Ammon's horn (tissue), 1 donor: ENCODE measurements around the gene TRIM41.

ENCODE experiments used
- DNase-seq: peaks from one replicate; pipeline ENCODE4 v3.0.0-alpha.2; 2016; ENCODE audit warnings: low spot score

Gene TRIM41

DNA sequence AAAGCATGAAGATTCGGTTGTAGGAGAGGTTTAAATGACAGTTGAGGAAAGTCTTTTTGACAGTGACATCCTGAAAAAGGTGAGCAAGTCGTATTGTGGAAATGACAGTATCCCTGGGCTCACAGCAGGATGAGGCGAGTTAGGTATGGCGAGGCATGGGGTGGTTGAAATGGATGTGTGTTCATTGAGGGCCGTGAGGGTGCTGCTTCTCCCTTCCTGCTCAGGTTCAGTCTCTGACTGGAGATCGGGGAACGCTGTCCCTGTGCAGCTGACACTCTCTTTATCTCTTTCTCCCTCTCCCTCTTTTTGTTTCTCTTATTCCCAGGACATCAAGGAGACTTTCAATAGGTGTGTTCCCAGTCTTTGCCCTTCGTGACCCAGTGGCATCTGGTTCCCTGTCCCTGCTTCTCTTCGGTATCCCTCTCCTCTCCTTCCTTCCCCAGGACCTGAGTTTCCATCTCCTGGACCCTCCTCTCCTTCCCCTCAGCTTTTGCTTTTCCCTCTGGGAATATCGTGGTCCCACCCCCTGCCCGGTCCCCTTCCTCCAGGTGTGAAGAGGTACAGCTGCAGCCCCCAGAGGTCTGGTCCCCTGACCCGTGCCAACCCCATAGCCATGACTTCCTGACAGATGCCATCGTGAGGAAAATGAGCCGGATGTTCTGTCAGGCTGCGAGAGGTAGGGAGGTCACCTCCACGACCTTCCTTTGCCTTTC lies 10.2 kb downstream of the TRIM41 start:
- DNase-seq = no peak

DNA sequence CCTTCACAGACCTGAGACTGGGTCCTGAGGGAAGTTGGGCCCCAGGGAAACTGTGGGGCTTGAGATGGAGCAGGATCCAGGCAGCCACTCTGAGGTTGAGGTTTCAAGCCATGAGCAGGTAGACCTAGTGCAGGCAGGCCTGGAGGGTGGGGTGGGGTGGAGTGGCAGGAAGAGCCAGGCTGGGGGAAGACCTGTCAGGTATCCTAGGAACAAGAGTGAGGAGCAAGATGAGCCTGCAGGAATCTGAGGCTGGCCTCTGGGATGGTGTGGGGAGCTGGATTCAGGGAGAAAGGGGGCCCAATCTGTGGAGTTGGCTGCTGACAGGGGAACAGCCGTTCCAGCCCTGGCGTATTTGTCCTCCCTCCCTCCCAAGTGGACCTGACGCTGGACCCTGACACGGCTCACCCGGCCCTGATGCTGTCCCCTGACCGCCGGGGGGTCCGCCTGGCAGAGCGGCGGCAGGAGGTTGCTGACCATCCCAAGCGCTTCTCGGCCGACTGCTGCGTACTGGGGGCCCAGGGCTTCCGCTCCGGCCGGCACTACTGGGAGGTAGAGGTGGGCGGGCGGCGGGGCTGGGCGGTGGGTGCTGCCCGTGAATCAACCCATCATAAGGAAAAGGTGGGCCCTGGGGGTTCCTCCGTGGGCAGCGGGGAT lies 10.8 kb downstream of the TRIM41 start:
- no peak for DNase-seq

DNA sequence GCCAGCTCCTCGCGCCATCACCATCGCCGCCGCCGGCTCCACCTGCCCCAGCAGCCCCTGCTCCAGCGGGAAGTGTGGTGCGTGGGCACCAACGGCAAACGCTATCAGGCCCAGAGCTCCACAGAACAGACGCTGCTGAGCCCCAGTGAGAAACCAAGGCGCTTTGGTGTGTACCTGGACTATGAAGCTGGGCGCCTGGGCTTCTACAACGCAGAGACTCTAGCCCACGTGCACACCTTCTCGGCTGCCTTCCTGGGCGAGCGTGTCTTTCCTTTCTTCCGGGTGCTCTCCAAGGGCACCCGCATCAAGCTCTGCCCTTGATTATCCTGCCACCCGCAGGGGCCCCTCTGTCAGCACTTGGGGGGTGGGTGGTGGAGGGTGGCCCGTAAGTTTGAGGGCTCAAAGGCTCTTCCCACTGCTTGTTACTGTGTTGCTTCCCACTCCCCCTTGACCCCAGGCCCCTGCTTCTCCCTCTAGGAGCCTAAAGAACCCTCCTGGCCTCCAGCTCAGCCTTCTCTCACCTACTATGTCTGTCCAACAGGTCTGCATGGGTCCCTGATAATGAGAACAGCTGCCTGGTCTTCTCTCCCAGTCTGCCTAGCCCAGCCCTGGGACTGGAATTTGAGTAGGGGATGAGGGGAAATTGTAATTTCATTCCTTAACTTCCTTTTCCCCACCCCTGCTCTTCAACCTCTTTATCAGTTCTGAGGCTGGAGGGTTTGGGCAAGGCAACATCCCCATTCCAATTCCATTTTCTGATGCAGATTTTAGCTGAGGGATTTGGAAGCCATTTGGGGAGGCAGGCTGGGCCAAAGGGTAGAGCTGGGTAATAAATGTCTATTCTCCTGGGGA lies 11.6 kb downstream of the TRIM41 start:
- DNase-seq = no peak

DNA sequence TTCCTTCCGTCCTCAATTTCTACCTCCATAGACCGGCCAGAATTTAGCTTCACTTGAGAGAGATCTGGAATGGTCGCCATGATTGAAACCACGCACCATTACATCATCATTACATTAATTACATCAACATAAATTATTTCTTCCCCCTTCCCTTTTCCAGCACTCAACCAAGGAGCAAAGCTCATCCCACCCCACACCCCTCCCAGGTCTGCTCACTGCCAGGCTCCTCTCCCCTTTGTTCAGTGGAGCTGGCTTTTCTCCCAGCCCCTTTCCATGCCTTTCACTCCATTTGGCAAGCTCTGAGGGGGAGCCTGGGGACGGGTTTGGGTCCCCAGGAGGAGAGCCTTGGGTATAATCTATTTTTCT lies 12.2 kb downstream of the TRIM41 start:
- DNase-seq = no peak

GRCh38 chr5:181235689-181236366 lies 12.7 kb downstream of the TRIM41 start:
- DNase-seq = no peak

- DNase-seq = no peak
Observed at GRCh38 chr5:181236471-181236870, 13.4 kb downstream of the TRIM41 start.

DNA sequence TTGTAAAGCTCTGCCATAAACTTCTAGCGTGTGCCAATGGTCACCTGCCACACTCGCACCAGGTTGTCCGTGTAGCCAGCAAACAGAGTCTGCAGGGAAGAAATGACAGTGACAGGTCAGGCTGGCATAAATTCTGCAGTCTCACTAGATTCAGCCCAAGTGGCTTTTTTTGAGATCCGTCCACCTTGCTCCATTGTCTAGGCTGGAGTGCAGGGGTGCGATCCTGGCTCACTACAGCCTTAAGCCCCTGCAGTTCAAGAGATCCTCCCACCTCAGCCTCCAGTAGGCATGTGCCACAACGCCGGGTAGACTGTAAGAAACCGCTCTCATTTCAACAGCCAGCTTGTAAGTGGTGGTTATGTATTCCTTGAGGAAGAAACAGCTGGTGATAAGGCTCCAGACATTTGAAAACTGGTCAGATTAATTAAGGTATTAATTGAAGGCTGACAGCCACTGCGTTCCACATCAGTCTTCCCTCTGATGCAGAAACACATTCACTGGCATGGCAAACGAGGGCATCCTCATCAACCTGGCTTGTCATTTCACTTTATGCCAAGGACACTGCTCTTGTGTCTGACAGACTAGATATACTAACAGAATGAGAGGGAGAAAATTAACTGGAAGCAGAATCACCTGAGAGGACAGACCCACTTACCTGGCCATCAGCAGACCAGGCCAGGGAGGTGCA lies 14.0 kb downstream of the TRIM41 start:
- no peak for DNase-seq

- no peak for DNase-seq
Observed at GRCh38 chr5:181237729-181238385, 14.8 kb downstream of the TRIM41 start.

GRCh38 chr5:181239062-181239663 lies 16.1 kb downstream of the TRIM41 start:
- DNase-seq = no peak

DNA sequence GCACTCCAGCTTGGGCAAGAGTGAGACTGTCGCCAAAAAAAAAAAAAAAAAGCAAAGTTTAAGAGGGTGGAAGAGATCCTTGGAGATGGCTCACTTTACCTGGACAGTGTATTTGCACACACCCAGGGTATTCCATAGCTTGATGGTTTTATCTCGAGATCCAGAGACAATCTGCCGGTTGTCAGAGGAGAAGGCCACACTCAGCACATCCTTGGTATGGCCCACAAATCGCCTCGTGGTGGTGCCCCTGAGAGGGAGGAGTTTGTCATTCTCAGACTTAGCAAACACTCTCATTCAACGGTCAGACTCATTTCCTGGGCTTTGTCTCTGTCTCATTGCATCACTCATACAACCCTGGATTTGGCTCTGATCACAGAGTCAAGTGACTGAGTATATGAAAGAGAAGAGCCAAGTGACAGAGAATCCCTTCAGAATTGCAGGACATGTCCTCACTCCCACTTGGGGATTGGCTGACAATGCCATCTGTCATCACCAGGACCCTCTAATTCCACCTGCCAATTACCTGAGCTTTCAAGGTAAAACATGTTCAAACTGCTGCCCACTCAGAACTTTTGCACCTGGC lies 18.4 kb downstream of the TRIM41 start:
- DNase-seq = no peak

DNA sequence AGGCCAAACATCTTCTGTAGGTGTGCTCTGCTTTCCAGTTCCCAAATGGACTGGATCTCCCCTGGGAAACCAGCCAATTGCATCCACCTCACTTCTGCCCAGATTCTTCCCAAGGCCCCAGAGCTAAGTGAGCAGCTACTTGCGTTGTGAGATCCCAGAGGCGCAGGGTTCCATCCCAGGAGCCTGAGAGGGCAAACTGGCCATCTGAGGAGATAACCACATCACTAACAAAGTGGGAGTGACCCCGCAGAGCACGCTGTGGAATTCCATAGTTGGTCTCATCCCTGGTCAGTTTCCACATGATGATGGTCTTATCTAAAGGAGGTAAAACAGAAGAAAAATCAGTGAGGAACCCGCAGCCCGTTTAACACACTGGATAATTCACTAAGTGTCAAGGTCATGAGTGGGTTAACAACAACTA lies 19.0 kb downstream of the TRIM41 start:
- DNase-seq = no peak

DNA sequence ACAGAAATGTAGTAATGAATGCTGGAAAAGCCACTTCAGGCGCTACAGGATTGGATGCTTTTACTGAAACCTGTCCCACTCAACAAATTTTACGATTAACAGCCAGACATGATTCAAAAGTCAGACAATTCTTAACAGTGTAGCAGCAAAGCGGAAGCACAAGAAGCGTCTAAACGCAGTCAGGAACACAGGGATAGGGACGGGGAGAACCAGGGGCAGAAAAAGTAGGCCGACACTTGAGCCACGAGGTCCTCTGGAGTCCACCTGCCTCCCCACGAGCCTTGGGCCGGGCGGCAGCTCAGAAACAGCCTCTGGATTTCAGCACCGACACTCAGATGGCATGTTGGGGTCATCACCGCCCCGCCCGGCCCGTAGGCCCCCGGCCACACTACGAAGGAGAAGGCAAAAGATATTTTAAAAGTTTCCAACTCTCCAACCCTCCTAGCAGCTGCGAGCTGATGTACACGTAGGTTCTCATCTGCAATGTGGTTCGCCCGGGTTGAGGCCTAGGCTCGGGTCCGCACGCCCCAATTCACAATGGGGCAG lies 20.0 kb downstream of the TRIM41 start:
- DNase-seq = no peak

- DNase-seq = peak; percentile 92
Observed at GRCh38 chr5:181243564-181244343, 20.7 kb downstream of the TRIM41 start, which contains the start of gene RACK1. Gene RACK1 (minus strand): TSS chr5:181243906. CDS start chr5:181243800, 106 bp downstream.

GRCh38 chr5:181245427-181246275 lies 22.6 kb downstream of the TRIM41 start:
- DNase-seq = no peak

DNA sequence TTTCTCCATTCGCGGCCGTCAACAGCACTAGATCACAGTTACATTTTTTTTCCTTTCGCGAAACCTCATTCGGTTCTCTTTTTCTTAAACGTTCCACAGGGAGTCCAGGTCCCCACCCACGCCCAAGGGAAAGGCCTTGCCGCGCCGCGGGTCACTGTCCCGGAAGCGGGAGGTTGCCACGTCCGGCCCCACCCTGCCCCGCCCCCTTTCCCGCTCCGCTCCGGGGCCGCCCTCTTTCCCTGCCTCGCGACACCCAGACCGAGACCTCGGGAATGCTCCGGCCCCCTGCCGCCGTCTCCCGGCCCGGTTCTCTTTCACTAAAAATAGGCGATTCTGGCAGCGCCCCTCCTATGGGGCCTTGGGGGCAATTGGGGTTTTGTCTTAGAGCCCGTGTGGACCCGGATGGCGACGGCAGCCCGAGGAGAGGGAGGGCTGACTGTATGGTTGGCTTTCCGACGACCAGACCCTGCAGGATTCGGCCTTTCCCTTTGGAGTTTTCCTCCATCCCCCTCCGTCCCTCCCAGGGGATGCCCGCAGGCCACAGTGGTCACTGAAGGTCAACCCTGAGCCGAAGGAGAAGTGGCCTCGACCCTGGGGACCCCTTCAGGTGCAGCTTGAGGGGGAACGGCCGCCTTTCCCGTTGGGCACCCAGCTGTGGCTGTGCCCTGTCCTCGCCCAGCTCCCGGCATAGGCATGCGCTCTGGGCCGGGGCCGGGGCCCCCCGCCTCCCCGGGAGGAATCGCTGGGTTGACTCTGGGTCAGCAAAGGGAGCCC lies 23.4 kb downstream of the TRIM41 start:
- DNase-seq = peak; percentile 87

DNA sequence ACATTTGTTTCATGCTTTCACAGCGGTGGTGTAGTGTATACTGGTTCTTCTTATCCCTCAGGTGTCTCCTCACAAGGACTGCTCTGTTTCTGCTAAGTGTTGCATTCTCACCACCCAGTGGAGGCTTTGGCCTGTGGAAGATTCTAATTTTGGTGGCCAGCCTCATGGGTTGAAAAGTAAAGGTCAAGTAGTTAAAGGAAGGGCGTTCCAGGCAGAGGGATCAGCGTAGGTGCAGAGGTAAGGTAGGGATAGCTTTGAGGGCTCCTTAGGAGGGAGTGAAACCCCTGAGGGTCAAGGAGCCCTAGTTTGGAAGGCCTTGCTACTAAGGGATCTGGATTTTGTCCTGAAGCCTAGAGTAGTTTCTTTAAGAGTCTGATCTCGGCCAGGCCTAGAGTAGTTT lies 25.2 kb downstream of the TRIM41 start:
- DNase-seq = no peak

DNA sequence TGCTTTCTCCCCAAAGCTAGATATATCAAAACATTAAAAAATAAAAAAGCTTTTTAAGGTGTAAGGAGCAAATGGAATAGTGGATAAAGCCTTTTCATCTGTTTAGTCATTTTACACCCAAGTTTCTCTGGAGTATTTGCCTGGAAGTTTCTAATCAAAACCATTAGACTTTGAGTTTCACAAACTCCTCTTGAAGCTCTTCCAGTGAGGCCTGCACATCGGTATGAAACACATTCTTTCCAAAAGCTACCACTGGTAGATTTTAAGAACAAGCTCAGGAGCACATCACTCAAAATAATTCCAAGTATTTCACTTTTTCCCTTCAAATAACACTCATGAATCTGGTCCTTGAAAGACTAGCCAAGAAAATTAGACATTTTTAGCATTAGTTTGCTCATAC lies 32.2 kb downstream of the TRIM41 start:
- DNase-seq = no peak
